Esophagus squamous epithelium (tissue), 5 donors: ENCODE results near the gene KCNK4. TPM values are rescaled to one million over a fixed set of nuclear protein-coding genes. Genes with fewer than 3 reads are reported as not detected.

ENCODE experiments used
- DNase-seq: peaks from one replicate; lab custom pipeline; 2025; lab: John Stamatoyannopoulos, UW
- H3K27ac ChIP-seq, 4 donors: fragments of 200-600 bp; sonication (generic); one replicate each; pipeline ENCODE4 v1.5.1; 2016 to 2019; ENCODE audit warnings: mild to moderate bottlenecking in 1 of 4
- H3K27me3 ChIP-seq, 4 donors: fragments of 200-600 bp; sonication (generic); 1 replicate in 3 of 4; 2 replicates in 1 of 4; pipeline versions ENCODE4 v1.5.1 to v1.6.0; 2017 to 2021; ENCODE audit warnings: antibody characterized with exemption in 1 of 4
- H3K36me3 ChIP-seq, 3 donors: fragments of 200-600 bp; sonication (generic); one replicate each; pipeline ENCODE4 v1.5.1; 2016 to 2019
- H3K4me1 ChIP-seq, 3 donors: fragments of 200-600 bp; sonication (generic); one replicate each; pipeline ENCODE4 v1.5.1; 2017 to 2019
- H3K4me3 ChIP-seq, 4 donors: fragments of 200-600 bp; sonication (generic); 1 replicate in 3 of 4; 2 replicates in 1 of 4; pipeline ENCODE4 v1.5.1; 2016 to 2019; ENCODE audit warnings: mild to moderate bottlenecking in 2 of 4, moderate library complexity in 1 of 4
- H3K9me3 ChIP-seq, 3 donors: fragments of 200-600 bp; sonication (generic); one replicate each; pipeline ENCODE4 v1.5.1; 2016 to 2019
- POLR2A ChIP-seq, 4 donors: fragments of 450-650 bp; IDR thresholded peaks; one replicate each; pipeline ENCODE4 v1.6.1; 2017; ENCODE audit warnings: antibody characterized with exemption in 4 of 4, mild to moderate bottlenecking in 4 of 4, moderate library complexity in 3 of 4
- WGBS, 2 donors: methylation state at CpG; one replicate each; pipeline ENCODE4 v1.1.5; 2018; 5-methylcytosine and 5-hydroxymethylcytosine counted together
- intact Hi-C: fragments of 100-400 bp; cut with DNase I; formaldehyde crosslinking; loops from one replicate; pipeline ENCODE4 v1.15.0; 2022
- total RNA-seq, 4 donors: library from RNA; depleted of rRNA; stranded (reverse); fragments of >200 nt; gene quantifications; one replicate each; pipeline ENCODE4 v1.1.0, GENCODE V29; 2016
- TF ChIP-seq, protein P1 (sequence below), 6 experiments: fragments of 450-650 bp in 4 of 6; fragments of 200-600 bp in 2 of 6; sonication (generic) in 2 of 6; IDR thresholded peaks; one replicate each; pipeline ENCODE4 v1.5.1; 2016 to 2019; ENCODE audit warnings: antibody characterized with exemption in 6 of 6, mild to moderate bottlenecking in 4 of 6, moderate library complexity in 4 of 6
- donor health status: DM: yes; HTN: yes; CAD: no.

The KCNK4 gene
- total RNA-seq, 4 donors from 2014 or later = not detected

DNA sequence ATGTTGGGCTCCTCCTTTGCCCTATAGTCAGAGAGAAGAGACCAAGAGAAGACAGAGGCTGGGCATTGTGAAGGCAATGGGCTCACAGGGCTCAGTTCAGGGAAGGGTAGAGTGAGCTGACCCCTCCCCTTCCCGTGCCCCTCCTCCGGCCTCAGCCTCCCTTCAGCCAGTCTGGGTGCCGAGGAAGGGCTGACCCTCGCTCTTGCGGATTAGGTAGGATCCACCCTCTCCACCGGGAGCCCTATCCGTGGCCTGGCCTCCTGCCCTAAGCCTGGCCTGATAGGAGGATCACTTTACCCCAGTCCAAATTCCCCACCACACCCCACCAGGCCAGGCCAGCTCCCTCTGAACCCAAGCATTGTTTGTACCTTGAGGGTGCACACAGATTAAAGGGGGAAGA, 42.5 kb upstream of the KCNK4 start:
- 79% methylated on average over 6 of the region's 7 CpGs; no CpG with 5 or more reads in 1 of the 2 donors for WGBS, 2 donors
- TF ChIP-seq POLR2A (IDR thresholded peaks at IDR 0.05) = no peak
- TF ChIP-seq, protein P1, sequence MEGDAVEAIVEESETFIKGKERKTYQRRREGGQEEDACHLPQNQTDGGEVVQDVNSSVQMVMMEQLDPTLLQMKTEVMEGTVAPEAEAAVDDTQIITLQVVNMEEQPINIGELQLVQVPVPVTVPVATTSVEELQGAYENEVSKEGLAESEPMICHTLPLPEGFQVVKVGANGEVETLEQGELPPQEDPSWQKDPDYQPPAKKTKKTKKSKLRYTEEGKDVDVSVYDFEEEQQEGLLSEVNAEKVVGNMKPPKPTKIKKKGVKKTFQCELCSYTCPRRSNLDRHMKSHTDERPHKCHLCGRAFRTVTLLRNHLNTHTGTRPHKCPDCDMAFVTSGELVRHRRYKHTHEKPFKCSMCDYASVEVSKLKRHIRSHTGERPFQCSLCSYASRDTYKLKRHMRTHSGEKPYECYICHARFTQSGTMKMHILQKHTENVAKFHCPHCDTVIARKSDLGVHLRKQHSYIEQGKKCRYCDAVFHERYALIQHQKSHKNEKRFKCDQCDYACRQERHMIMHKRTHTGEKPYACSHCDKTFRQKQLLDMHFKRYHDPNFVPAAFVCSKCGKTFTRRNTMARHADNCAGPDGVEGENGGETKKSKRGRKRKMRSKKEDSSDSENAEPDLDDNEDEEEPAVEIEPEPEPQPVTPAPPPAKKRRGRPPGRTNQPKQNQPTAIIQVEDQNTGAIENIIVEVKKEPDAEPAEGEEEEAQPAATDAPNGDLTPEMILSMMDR (IDR thresholded peaks at IDR 0.05) = no peak
- Histone ChIP-seq H3K4me3 (no peak overlapping the region), H3K4me1 (peaks cover 46 to 79% (median 59%) of the 10 kb centered on the region in 3 donors), H3K9me3 (no peaks in the 10 kb centered on the region), H3K27ac (no peak overlapping the region), H3K27me3 (no peaks in the 10 kb centered on the region), H3K36me3 (peaks cover 0 to 15% (median 0%) of the 10 kb centered on the region in 3 donors)
- DNase-seq = no peak
- intact Hi-C loops = no loop called here

DNA sequence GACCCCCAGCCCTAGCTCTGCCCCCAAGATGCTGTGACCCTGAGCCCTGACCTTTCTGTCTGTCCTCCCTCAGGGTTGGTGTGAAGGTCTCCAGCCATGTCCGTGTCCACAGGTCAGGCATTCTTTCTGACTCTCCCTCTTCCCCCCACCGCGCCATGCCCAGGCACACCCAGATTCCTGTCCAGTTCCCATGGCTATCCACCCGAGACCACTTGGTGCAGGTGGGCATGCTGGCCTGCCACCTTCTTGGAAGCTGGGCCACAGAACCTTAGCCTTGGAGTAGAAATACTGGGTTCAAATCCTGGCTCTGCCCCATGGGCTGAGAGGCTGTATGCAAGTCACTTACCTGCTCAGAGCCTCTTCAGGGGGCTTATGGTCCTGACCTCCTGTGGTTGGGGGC, 42.1 kb upstream of the KCNK4 start:
- peaks cover 44 to 79% (median 60%) of the 10 kb centered on the region in 3 donors for H3K4me1 ChIP-seq
- no peaks in the 10 kb centered on the region for H3K27me3 ChIP-seq
- intact Hi-C loops = no loop called here
- TF ChIP-seq POLR2A (IDR thresholded peaks at IDR 0.05) = no peak
- TF ChIP-seq, protein P1 (IDR thresholded peaks at IDR 0.05) = no peak
- no peak overlapping the region for H3K4me3 ChIP-seq
- 92 to 100% methylated on average over 4 of the region's 4 CpGs for WGBS, 2 donors
- H3K9me3 ChIP-seq = no peaks in the 10 kb centered on the region
- no peak overlapping the region for H3K27ac ChIP-seq
- no peak for DNase-seq
- peaks cover 0 to 13% (median 0%) of the 10 kb centered on the region in 3 donors for H3K36me3 ChIP-seq

DNA sequence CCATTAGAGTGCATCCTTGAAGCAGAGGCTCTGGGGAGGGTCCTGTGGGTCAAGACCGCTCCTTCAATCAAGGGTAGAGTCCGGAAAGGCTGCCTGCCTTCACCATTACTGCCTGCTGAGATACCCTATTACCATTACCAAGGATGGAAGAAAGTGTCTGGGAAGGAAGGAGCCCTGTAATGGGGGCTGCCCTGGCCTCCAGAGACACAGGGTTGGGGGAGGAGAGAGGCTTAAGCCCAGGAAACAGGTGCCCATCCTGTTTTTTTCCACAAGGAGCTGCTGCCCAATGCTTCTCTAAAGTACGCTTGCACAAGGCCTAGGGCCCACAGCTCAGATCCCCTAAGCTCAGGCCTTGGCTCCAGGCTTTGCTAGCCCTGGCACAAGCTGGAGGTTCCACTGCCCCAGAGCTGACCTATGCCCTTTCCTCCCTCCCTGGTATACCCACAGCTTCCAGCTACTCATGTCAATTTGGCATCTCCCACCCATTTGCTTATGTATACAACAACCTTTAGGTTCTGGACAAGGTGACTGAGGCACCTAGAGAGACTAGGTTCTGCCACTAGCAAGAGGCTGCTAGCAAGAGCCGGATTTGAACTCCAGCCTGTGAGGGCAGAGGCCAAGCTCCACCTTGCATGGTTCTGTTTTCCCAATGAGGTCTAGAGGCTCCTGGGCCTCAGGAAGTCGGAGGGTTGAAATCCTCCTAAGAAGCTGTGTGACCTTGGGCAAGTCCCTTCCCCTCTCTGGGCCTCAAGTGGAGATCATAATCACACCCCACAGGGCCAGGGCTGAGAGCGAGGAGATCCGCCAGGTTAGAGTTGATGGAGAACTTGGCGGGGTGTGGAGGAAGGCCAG, 41.3 kb upstream of the KCNK4 start:
- Histone ChIP-seq H3K27me3 (no peaks in the 10 kb centered on the region), H3K27ac (no peak overlapping the region), H3K4me3 (no peak overlapping the region), H3K4me1 (peaks cover 41 to 75% (median 55%) of the 10 kb centered on the region in 3 donors), H3K36me3 (peaks cover 0 to 13% (median 6%) of the 10 kb centered on the region in 3 donors), H3K9me3 (no peaks in the 10 kb centered on the region)
- intact Hi-C loops = no loop called here
- no peak for DNase-seq
- TF ChIP-seq, protein P1 (IDR thresholded peaks at IDR 0.05) = no peak
- no peak for TF ChIP-seq POLR2A (IDR thresholded peaks at IDR 0.05)
- 83 to 93% methylated on average over 3 to 4 of the region's 8 CpGs for WGBS, 2 donors

DNA sequence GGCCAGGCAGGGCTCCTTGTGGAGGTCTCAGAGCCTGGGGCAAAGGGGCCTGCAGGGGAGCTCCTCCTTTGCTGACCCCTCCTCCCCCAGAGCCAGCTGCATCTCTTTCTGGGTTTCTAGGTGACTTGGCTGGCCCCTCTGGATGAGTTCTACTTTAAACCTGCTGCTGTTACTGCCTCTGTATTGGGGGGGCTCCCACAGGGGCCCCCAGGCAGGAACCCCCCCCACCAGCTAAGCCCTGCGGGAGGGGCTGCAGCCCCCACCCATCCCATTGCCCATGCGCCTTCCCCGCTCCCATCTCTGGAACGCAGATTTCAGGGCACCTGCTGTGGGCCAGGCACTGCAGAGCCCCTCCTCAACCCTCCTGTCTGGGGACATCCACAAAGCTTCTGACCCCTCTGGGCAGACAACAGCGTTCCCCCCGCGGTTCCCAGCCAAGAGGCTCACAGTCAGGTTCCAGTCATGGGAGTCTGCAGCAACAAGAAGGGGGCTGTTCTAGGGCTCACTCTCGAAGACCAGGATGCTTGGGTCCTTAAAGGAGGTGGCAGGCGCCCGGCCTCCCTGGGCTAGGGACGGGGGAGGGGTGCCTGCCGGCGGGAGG, 40.6 kb upstream of the KCNK4 start:
- no peak for TF ChIP-seq POLR2A (IDR thresholded peaks at IDR 0.05)
- TF ChIP-seq, protein P1 (IDR thresholded peaks at IDR 0.05) = no peak

More for the DNA sequence above, 40.6 kb upstream of the KCNK4 start:
- Histone ChIP-seq H3K27ac (peak overlapping the region; percentile 81 to 91 (median 89)), H3K9me3 (no peaks in the 10 kb centered on the region), H3K36me3 (peaks cover 0 to 17% (median 11%) of the 10 kb centered on the region in 3 donors), H3K4me3 (peak overlapping the region; percentile 73 to 94 (median 76)), H3K27me3 (no peaks in the 10 kb centered on the region), H3K4me1 (peaks cover 33 to 68% (median 48%) of the 10 kb centered on the region in 3 donors)
- DNase-seq = no peak
- intact Hi-C loops = no loop called here
- WGBS, 2 donors = no CpG with 5 or more reads among the region's 13 CpGs
